Activated gamma-delta T cell (primary cell): ENCODE measurements around the gene LONRF2.

ENCODE experiments used
- DNase-seq: peaks from one replicate; lab custom pipeline; 2025; lab: John Stamatoyannopoulos, UW

The LONRF2 gene

GRCh38 chr2:100275200-100275589 is 47.1 kb downstream of the LONRF2 start:
- DNase-seq: no peak

- no peak for DNase-seq
Measured at GRCh38 chr2:100274566-100275199, 47.6 kb downstream of the LONRF2 start.

GRCh38 chr2:100274076-100274475 is 48.2 kb downstream of the LONRF2 start:
- no peak for DNase-seq

GRCh38 chr2:100273387-100273786 is 48.9 kb downstream of the LONRF2 start:
- no peak for DNase-seq

GRCh38 chr2:100272841-100273329 is 49.4 kb downstream of the LONRF2 start:
- DNase-seq: no peak

- no peak for DNase-seq
Measured at GRCh38 chr2:100271210-100271609, 51.1 kb downstream of the LONRF2 start.

GRCh38 chr2:100270381-100271146 is 51.7 kb downstream of the LONRF2 start:
- no peak for DNase-seq

GRCh38 chr2:100269889-100270288 is 52.4 kb downstream of the LONRF2 start:
- DNase-seq: no peak

GRCh38 chr2:100268986-100269385 is 53.3 kb downstream of the LONRF2 start:
- no peak for DNase-seq

GRCh38 chr2:100267751-100268150 is 54.5 kb downstream of the LONRF2 start:
- no peak for DNase-seq

- DNase-seq: no peak
Measured at GRCh38 chr2:100266126-100266525, 56.2 kb downstream of the LONRF2 start.

GRCh38 chr2:100265226-100265625 is 57.1 kb downstream of the LONRF2 start:
- no peak for DNase-seq

GRCh38 chr2:100264651-100265050 is 57.6 kb downstream of the LONRF2 start:
- DNase-seq: no peak

GRCh38 chr2:100264121-100264520 is 58.2 kb downstream of the LONRF2 start:
- DNase-seq: no peak

GRCh38 chr2:100262555-100263320 is 59.6 kb downstream of the LONRF2 start:
- DNase-seq: no peak

- DNase-seq: no peak
Measured at GRCh38 chr2:100262046-100262445, 60.3 kb downstream of the LONRF2 start.

GRCh38 chr2:100260712-100261620 is 61.3 kb downstream of the LONRF2 start:
- no peak for DNase-seq

- DNase-seq: no peak
Measured at GRCh38 chr2:100259106-100259505, 63.2 kb downstream of the LONRF2 start.

- DNase-seq: no peak
Measured at GRCh38 chr2:100257939-100258338, 64.4 kb downstream of the LONRF2 start.

- DNase-seq: no peak
Measured at GRCh38 chr2:100256849-100257248, 65.5 kb downstream of the LONRF2 start.

- no peak for DNase-seq
Measured at GRCh38 chr2:100256416-100256815, 65.9 kb downstream of the LONRF2 start.
